ENCODE results near the gene DCAF7. TPM values are rescaled to one million over a fixed set of nuclear protein-coding genes. Genes with fewer than 3 reads are reported as not detected.

The DCAF7 gene
- total RNA-seq, 1 donor from 2014 or later: 47.0 TPM

DNA sequence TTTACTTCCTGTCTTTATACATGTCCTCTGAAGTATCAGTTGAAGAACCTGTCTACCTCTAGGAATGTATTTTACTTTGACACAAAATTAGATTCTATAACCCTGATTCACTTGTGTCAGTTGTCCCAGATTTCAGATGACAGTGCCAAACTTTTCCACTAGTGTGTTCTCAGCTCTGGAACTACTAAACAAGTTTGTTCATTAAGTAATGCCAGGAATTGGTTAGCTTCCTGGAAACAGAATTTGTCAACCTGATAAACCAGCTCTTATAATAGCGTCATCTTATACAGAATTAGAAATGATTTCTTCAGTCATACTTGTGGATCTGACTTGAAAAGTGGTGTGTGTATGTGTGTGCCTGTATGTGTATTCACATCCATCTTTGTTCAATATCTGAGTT lies 79.3 kb downstream of the DCAF7 start:
- TF ChIP-seq, protein P1, sequence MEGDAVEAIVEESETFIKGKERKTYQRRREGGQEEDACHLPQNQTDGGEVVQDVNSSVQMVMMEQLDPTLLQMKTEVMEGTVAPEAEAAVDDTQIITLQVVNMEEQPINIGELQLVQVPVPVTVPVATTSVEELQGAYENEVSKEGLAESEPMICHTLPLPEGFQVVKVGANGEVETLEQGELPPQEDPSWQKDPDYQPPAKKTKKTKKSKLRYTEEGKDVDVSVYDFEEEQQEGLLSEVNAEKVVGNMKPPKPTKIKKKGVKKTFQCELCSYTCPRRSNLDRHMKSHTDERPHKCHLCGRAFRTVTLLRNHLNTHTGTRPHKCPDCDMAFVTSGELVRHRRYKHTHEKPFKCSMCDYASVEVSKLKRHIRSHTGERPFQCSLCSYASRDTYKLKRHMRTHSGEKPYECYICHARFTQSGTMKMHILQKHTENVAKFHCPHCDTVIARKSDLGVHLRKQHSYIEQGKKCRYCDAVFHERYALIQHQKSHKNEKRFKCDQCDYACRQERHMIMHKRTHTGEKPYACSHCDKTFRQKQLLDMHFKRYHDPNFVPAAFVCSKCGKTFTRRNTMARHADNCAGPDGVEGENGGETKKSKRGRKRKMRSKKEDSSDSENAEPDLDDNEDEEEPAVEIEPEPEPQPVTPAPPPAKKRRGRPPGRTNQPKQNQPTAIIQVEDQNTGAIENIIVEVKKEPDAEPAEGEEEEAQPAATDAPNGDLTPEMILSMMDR (IDR thresholded peaks at IDR 0.05; ENCODE audit: insufficient read depth, low read length, poor library complexity, severe bottlenecking): no peak
- no peak overlapping the region for H3K4me3 ChIP-seq (ENCODE audit: low read depth, low read length)
- H3K27me3 ChIP-seq (ENCODE audit: control insufficient read depth, insufficient read depth, low read length): no peaks in the 10 kb centered on the region
- DNase-seq (ENCODE audit: low read depth): no peak
- H3K36me3 ChIP-seq (ENCODE audit: control insufficient read depth, insufficient read depth, low read length): no peaks in the 10 kb centered on the region

DNA sequence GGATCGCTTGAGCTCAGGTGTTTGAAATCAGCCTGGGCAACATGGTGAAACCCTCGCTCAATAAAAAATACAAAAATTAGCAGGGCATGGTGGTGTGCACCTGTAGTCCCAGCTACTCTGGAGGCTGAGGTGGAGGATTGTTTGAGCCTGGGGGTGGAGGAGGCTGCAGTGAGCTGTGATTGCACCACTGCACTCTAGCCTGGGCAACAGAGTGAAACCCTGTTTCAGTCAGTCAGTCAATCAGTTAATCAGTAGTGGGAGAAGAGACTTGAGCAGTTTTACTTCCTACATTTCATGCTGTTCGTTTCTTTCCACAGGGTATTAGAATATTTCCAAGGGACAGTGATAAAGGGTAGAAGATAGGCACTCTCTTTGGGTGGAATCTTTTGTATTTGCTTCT lies 80.8 kb downstream of the DCAF7 start:
- H3K27me3 ChIP-seq (ENCODE audit: control insufficient read depth, insufficient read depth, low read length): no peaks in the 10 kb centered on the region
- TF ChIP-seq, protein P1 (IDR thresholded peaks at IDR 0.05; ENCODE audit: insufficient read depth, low read length, poor library complexity, severe bottlenecking): no peak
- no peaks in the 10 kb centered on the region for H3K36me3 ChIP-seq (ENCODE audit: control insufficient read depth, insufficient read depth, low read length)
- no peak overlapping the region for H3K4me3 ChIP-seq (ENCODE audit: low read depth, low read length)
- DNase-seq (ENCODE audit: low read depth): no peak

DNA sequence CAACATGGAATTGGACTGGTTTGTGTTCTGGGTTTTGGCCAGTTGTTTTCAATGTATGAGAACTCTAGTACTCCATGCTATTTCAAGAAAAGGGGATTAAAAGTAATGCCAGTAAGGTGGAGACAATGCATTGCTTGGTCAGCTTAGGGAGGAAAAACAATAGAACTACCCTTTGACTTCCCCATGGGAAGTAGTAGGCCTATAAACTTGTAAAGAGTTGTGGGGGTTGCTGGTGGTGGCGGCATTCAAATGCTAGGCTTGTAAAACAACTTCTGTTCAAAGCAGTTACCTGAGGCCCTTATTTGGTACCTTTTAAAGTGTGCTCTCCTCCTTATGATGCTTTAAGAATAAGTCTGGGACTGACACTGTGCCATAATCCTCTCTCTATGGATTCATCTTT lies 81.3 kb downstream of the DCAF7 start:
- H3K4me3 ChIP-seq (ENCODE audit: low read depth, low read length): no peak overlapping the region
- H3K27me3 ChIP-seq (ENCODE audit: control insufficient read depth, insufficient read depth, low read length): no peaks in the 10 kb centered on the region
- H3K36me3 ChIP-seq (ENCODE audit: control insufficient read depth, insufficient read depth, low read length): no peaks in the 10 kb centered on the region
- no peak for DNase-seq (ENCODE audit: low read depth)
- TF ChIP-seq, protein P1 (IDR thresholded peaks at IDR 0.05; ENCODE audit: insufficient read depth, low read length, poor library complexity, severe bottlenecking): no peak

GRCh38 chr17:63633742-63634141 lies 83.5 kb downstream of the DCAF7 start:
- DNase-seq (ENCODE audit: low read depth): no peak
- Histone ChIP-seq H3K27me3 (ENCODE audit: control insufficient read depth, insufficient read depth, low read length) (no peaks in the 10 kb centered on the region), H3K36me3 (ENCODE audit: control insufficient read depth, insufficient read depth, low read length) (no peaks in the 10 kb centered on the region), H3K4me3 (ENCODE audit: low read depth, low read length) (no peak overlapping the region)
- TF ChIP-seq, protein P1 (IDR thresholded peaks at IDR 0.05; ENCODE audit: insufficient read depth, low read length, poor library complexity, severe bottlenecking): no peak

- TF ChIP-seq, protein P1 (IDR thresholded peaks at IDR 0.05; ENCODE audit: insufficient read depth, low read length, poor library complexity, severe bottlenecking): no peak
- Histone ChIP-seq H3K27me3 (ENCODE audit: control insufficient read depth, insufficient read depth, low read length) (no peaks in the 10 kb centered on the region), H3K4me3 (ENCODE audit: low read depth, low read length) (no peak overlapping the region), H3K36me3 (ENCODE audit: control insufficient read depth, insufficient read depth, low read length) (no peaks in the 10 kb centered on the region)
- no peak for DNase-seq (ENCODE audit: low read depth)
Observed at GRCh38 chr17:63634163-63634562, 83.9 kb downstream of the DCAF7 start.

DNA sequence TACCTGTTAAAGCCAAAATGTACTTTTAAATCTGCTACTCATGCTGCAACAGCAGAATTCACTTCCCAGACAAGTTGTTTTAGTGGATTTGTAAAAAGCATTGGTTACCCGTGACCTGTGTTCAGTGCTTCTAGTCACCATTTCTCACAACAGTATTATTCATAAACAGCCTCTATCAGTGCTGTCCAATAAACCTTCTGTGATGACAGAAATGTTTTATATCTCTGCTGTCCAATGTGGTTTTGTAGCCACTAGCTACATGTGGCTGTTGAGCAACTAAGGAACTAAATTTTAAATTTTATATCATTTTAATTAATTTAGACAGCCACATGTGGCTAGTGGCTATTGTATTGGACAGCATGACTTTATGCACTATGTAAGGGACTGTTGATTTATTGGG lies 84.5 kb downstream of the DCAF7 start:
- no peak for DNase-seq (ENCODE audit: low read depth)
- H3K36me3 ChIP-seq (ENCODE audit: control insufficient read depth, insufficient read depth, low read length): no peaks in the 10 kb centered on the region
- H3K27me3 ChIP-seq (ENCODE audit: control insufficient read depth, insufficient read depth, low read length): no peaks in the 10 kb centered on the region
- no peak overlapping the region for H3K4me3 ChIP-seq (ENCODE audit: low read depth, low read length)
- TF ChIP-seq, protein P1 (IDR thresholded peaks at IDR 0.05; ENCODE audit: insufficient read depth, low read length, poor library complexity, severe bottlenecking): no peak
